Neural progenitor cell (in vitro differentiated cells): ENCODE data around the gene DTWD1. TPM values are rescaled to one million over a fixed set of nuclear protein-coding genes. Genes with fewer than 3 reads are reported as not detected.

Experiments
- DNase-seq: peaks from one replicate; pipeline ENCODE4 v3.0.0-alpha.2; 2016; ENCODE audit warnings: low spot score
- H2AFZ ChIP-seq: fragments of 200-600 bp; sonication (generic); replicated peaks from 2 replicates; pipeline ENCODE4 v1.6.1; 2016; ENCODE audit warnings: antibody characterized with exemption
- H3F3A ChIP-seq: fragments of 200-600 bp; sonication (generic); 2 replicates; pipeline ENCODE4 v1.6.1; 2016; ENCODE audit warnings: antibody characterized with exemption, low read depth
- H3K27ac ChIP-seq: fragments of 200-600 bp; sonication (generic); 2 replicates; pipeline ENCODE4 v1.5.1; 2016; ENCODE audit warnings: mild to moderate bottlenecking
- H3K27me3 ChIP-seq: fragments of 200-600 bp; sonication (generic); 2 replicates; pipeline ENCODE4 v1.6.1; 2016; ENCODE audit warnings: mild to moderate bottlenecking, moderate library complexity
- H3K36me3 ChIP-seq: fragments of 200-600 bp; sonication (generic); 2 replicates; pipeline ENCODE4 v1.5.1; 2016
- H3K4me1 ChIP-seq: fragments of 200-600 bp; sonication (generic); 2 replicates; pipeline ENCODE4 v1.6.1; 2016; ENCODE audit warnings: mixed run types
- H3K4me2 ChIP-seq: fragments of 200-600 bp; sonication (generic); 2 replicates; pipeline ENCODE4 v1.6.1; 2016
- H3K4me3 ChIP-seq: fragments of 200-600 bp; sonication (generic); 2 replicates; pipeline ENCODE4 v1.5.1; 2016
- H3K79me2 ChIP-seq: fragments of 200-600 bp; sonication (generic); 2 replicates; pipeline ENCODE4 v1.6.1; 2016; ENCODE audit warnings: low read depth
- H3K9ac ChIP-seq: fragments of 200-600 bp; sonication (generic); 2 replicates; pipeline ENCODE4 v1.6.1; 2016
- H3K9me3 ChIP-seq: fragments of 200-600 bp; sonication (generic); 2 replicates; pipeline ENCODE4 v1.5.1; 2016; ENCODE audit warnings: low read depth
- H4K20me1 ChIP-seq: fragments of 200-600 bp; sonication (generic); 2 replicates; pipeline ENCODE4 v1.6.1; 2016; ENCODE audit warnings: low read depth
- H3K27ac Mint-ChIP-seq: 3 replicates; pipeline ENCODE4 v1.8.0; 2021; ENCODE audit warnings: mixed read lengths
- H3K27me3 Mint-ChIP-seq: 2 replicates; pipeline ENCODE4 v1.8.0; 2022; ENCODE audit warnings: low read depth, mild to moderate bottlenecking, inconsistent platforms, moderate library complexity, mixed read lengths; ENCODE audit not compliant: insufficient read depth
- H3K36me3 Mint-ChIP-seq: 3 replicates; pipeline ENCODE4 v1.8.0; 2021; ENCODE audit warnings: mixed read lengths
- H3K4me1 Mint-ChIP-seq: 3 replicates; pipeline ENCODE4 v1.8.0; 2021; ENCODE audit warnings: mixed read lengths
- H3K4me3 Mint-ChIP-seq: 3 replicates; pipeline ENCODE4 v1.8.0; 2021; ENCODE audit warnings: mild to moderate bottlenecking, moderate library complexity, mixed read lengths
- H3K9me3 Mint-ChIP-seq: 3 replicates; pipeline ENCODE4 v1.8.0; 2020; ENCODE audit warnings: mixed read lengths
- CTCF ChIP-seq: fragments of 200-600 bp; sonication (generic); IDR thresholded peaks from 2 replicates; pipeline ENCODE4 v1.5.1; 2017; ENCODE audit warnings: antibody characterized with exemption, mild to moderate bottlenecking
- EZH2 ChIP-seq: fragments of 200-600 bp; sonication (generic); IDR thresholded peaks from 2 replicates; pipeline ENCODE4 v1.6.1; 2017; ENCODE audit warnings: antibody characterized with exemption, mild to moderate bottlenecking, moderate library complexity
- EZH2phosphoT487 ChIP-seq: fragments of 200-600 bp; sonication (generic); IDR thresholded peaks from 2 replicates; pipeline ENCODE4 v1.6.1; 2017; ENCODE audit warnings: antibody characterized with exemption
- total RNA-seq: library from RNA; depleted of rRNA; stranded (reverse); fragments of >200 nt; gene quantifications from 2 replicates; pipeline ENCODE4 v1.2.3, GENCODE V29; 2015; ENCODE audit warnings: low replicate concordance

Gene DTWD1
- total RNA-seq, 1 donor from 2014 or later = 66.0 TPM

GRCh38 chr15:49650676-49651075 lies 29.8 kb downstream of the DTWD1 start:
- H3K4me3 Mint-ChIP-seq = no peak overlapping the region
- H3K27me3 Mint-ChIP-seq = no peaks in the 10 kb centered on the region
- no peak overlapping the region for H3K27ac Mint-ChIP-seq
- H3K4me1 Mint-ChIP-seq = peaks cover 12% of the 10 kb centered on the region
- Histone ChIP-seq H3K9me3 (peaks cover 7% of the 10 kb centered on the region), H4K20me1 (no peaks in the 10 kb centered on the region), H3F3A (no peaks in the 10 kb centered on the region), H2AFZ (no peak overlapping the region), H3K4me1 (no peaks in the 10 kb centered on the region), H3K9ac (no peak overlapping the region), H3K27me3 (no peaks in the 10 kb centered on the region), H3K36me3 (no peaks in the 10 kb centered on the region), H3K79me2 (no peaks in the 10 kb centered on the region), H3K4me2 (no peak overlapping the region), H3K4me3 (no peak overlapping the region), H3K27ac (no peak overlapping the region)
- peaks cover 10% of the 10 kb centered on the region for H3K36me3 Mint-ChIP-seq
- H3K9me3 Mint-ChIP-seq = peaks cover 17% of the 10 kb centered on the region
- DNase-seq = no peak
- TF ChIP-seq EZH2phosphoT487 (no peak), EZH2 (no peak), CTCF (no peak)

DNA sequence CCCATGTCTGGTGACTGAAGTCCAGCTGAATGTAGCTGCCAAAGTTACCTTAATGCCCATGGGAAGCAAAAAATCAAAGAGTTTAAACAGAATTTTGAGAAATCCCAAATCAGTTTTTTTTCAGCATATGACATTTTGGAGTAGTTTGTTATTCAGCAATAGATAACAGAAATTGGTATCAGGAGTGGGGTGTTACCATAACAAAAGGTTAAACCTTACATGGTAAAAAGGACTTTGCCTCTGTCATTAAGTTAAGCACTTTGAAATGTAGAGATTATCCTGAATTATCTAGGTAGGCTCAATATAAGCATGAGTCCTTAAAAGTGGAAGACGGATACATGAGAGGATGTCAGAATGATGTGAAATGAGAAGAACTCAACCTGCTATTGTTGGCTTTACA lies 32.1 kb downstream of the DTWD1 start:
- peaks cover 22% of the 10 kb centered on the region for H3K9me3 Mint-ChIP-seq

DNA sequence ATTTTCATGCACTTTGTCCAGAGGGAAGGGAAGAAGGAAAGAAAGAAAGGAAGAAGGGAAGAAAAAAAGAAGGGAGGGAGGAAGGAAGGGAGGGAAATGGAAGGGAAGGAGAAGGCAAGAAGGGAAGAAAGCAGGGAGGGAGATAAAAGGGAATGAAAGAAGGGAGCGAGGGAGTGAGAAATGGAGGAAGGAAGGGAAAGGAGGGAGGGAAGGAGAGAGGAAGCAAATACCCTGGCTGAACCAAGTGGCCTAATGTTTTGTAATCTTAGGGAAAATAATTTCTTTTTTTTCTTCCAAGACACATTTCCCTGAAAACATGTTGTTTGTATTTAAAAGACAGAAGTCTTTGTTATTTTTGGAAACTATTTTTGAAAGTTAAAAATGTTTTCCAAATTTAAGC lies 35.9 kb downstream of the DTWD1 start:
- Mint-ChIP-seq H3K27me3 (no peaks in the 10 kb centered on the region), H3K4me3 (no peak overlapping the region), H3K27ac (no peak overlapping the region), H3K9me3 (peaks cover 25% of the 10 kb centered on the region), H3K4me1 (no peaks in the 10 kb centered on the region), H3K36me3 (no peaks in the 10 kb centered on the region)
- Histone ChIP-seq H3K4me1 (no peaks in the 10 kb centered on the region), H3K9me3 (peaks cover 16% of the 10 kb centered on the region), H3K27me3 (no peaks in the 10 kb centered on the region), H2AFZ (no peak overlapping the region), H3K4me2 (no peak overlapping the region), H3K36me3 (no peaks in the 10 kb centered on the region), H3K9ac (no peak overlapping the region), H3K27ac (no peak overlapping the region), H3K79me2 (no peaks in the 10 kb centered on the region), H3K4me3 (no peak overlapping the region), H4K20me1 (no peaks in the 10 kb centered on the region), H3F3A (no peaks in the 10 kb centered on the region)
- TF ChIP-seq EZH2 (no peak), EZH2phosphoT487 (no peak), CTCF (no peak)
- DNase-seq = no peak

More for the DNA sequence above, 32.1 kb downstream of the DTWD1 start:
- H3K36me3 ChIP-seq = no peaks in the 10 kb centered on the region
- Mint-ChIP-seq H3K27ac (no peak overlapping the region), H3K36me3 (peaks cover 4% of the 10 kb centered on the region), H3K4me3 (no peak overlapping the region), H3K4me1 (no peaks in the 10 kb centered on the region), H3K27me3 (no peaks in the 10 kb centered on the region)
- no peaks in the 10 kb centered on the region for H3K4me1 ChIP-seq
- no peak for DNase-seq
- H3K4me2 ChIP-seq = no peak overlapping the region
- H3K79me2 ChIP-seq = no peaks in the 10 kb centered on the region
- H3K9ac ChIP-seq = no peak overlapping the region
- H4K20me1 ChIP-seq = no peaks in the 10 kb centered on the region
- H2AFZ ChIP-seq = no peak overlapping the region
- TF ChIP-seq CTCF (no peak), EZH2phosphoT487 (no peak), EZH2 (no peak)
- H3F3A ChIP-seq = no peaks in the 10 kb centered on the region
- H3K9me3 ChIP-seq = peaks cover 8% of the 10 kb centered on the region
- H3K27ac ChIP-seq = no peak overlapping the region
- no peaks in the 10 kb centered on the region for H3K27me3 ChIP-seq
- no peak overlapping the region for H3K4me3 ChIP-seq
